ENCODE measurements around the gene ZKSCAN5. TPM values are rescaled to one million over a fixed set of nuclear protein-coding genes. Genes with fewer than 3 reads are reported as not detected.
"Not testable (repeated sequence)": the region's sequence is repeated elsewhere in the genome, so short reads cannot be mapped to it uniquely, and the experiment has no call there.

ZKSCAN5 gene
- total and polyA plus RNA-seq, 8 donors, result 1.4 to 4.1 (median 2.4) TPM

DNA sequence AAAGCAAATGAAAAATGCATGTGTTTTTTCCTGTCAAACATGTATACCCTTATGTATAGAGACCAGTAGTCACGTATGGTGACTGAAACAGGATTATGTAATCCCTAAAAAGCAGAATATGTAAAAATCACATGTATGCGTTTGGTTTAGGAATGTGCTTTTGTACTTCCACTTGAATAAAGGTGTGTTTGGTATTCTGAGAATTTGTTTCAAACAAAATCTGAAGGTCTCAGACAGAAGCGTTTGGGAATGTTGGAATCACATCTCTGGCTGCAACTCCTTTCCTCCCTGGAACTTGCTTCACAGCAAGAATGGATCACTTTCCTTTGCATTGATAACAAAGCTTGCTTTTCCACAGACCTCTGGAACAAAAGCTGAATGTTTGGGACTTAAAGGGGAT is 71.8 kb downstream of the ZKSCAN5 start:
- WGBS, 2 donors, result 68 to 82% methylated on average over 3 of the region's 3 CpGs
- DNase-seq (no peak), FAIRE-seq (no peak), ATAC-seq (no peak)
- Histone ChIP-seq H3K4me1 (no peaks in the 10 kb centered on the region), H3K4me3 (no peak overlapping the region), H3K9me3 (no peaks in the 10 kb centered on the region), H3K36me3 (peaks cover 0 to 24% (median 8%) of the 10 kb centered on the region in 3 donors), H3K27ac (no peak overlapping the region), H3K27me3 (no peaks in the 10 kb centered on the region)
- intact Hi-C loops (cut with DNase I), result no loop called here
- TF ChIP-seq, protein P1, sequence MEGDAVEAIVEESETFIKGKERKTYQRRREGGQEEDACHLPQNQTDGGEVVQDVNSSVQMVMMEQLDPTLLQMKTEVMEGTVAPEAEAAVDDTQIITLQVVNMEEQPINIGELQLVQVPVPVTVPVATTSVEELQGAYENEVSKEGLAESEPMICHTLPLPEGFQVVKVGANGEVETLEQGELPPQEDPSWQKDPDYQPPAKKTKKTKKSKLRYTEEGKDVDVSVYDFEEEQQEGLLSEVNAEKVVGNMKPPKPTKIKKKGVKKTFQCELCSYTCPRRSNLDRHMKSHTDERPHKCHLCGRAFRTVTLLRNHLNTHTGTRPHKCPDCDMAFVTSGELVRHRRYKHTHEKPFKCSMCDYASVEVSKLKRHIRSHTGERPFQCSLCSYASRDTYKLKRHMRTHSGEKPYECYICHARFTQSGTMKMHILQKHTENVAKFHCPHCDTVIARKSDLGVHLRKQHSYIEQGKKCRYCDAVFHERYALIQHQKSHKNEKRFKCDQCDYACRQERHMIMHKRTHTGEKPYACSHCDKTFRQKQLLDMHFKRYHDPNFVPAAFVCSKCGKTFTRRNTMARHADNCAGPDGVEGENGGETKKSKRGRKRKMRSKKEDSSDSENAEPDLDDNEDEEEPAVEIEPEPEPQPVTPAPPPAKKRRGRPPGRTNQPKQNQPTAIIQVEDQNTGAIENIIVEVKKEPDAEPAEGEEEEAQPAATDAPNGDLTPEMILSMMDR (IDR thresholded peaks at IDR 0.05), result no peak

- TF ChIP-seq, protein P1 (IDR thresholded peaks at IDR 0.05), result no peak
- no peaks in the 10 kb centered on the region for H3K9me3 ChIP-seq
- WGBS, 2 donors, result 28 to 31% methylated on average over 10 of the region's 10 CpGs
- peak overlapping the region in 3 of 4 donors; percentile 34 to 61 (median 50) for H3K4me3 ChIP-seq
- no peak overlapping the region for H3K27ac ChIP-seq
- no peaks in the 10 kb centered on the region for H3K27me3 ChIP-seq
- intact Hi-C loops (cut with DNase I), result no loop called here
- DNase-seq (no peak), FAIRE-seq (no peak), ATAC-seq (no peak)
- no peaks in the 10 kb centered on the region for H3K4me1 ChIP-seq
- H3K36me3 ChIP-seq, result no peaks in the 10 kb centered on the region
Observed at GRCh38 chr7:99579281-99579955, 75.0 kb downstream of the ZKSCAN5 start.

DNA sequence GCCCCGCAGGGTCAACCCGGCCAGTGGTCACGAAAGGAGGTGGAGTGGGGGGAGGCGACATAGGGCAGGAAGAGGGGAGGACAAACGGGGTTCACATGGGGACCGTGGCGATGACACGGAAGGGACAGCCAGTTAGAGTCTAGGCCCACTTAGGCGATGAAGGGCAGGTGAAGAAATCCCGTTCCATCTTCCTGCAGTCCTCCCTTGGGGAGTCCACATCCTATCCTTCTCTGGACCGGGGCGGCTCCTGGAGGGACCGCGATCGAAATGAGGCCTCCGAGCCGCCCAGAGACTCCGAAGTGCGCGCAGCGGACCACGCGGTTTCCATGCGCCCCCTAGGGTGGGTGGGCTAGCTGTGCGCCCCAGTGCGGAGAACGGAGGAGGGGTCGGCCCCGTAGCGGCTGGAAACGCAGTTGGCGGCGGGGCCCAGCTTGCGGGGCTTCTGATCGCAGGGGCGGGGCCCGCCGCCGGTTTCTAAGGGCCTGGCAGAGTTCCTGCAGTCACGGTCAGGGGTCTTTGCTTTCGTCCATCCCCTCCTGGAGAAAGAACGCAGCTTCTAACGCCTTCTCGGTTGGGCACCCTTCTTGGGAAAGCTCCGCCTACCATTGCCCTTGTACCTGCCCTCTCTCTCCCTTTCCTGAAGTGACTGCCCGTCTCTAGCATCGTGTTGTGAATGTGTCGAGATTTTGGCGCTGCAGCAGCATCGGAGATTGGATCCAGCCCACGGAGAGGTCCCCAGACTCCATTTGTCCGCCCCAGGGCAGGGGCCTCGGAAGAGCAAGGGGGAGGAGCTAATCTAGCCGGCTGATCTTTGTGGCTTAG is 75.7 kb downstream of the ZKSCAN5 start:
- Histone ChIP-seq H3K4me3 (peak overlapping the region; percentile 34 to 61 (median 52)), H3K9me3 (no peaks in the 10 kb centered on the region), H3K27me3 (no peaks in the 10 kb centered on the region), H3K36me3 (no peaks in the 10 kb centered on the region), H3K4me1 (no peaks in the 10 kb centered on the region), H3K27ac (no peak overlapping the region)
- TF ChIP-seq, protein P1 (IDR thresholded peaks at IDR 0.05), result no peak
- no peak for FAIRE-seq
- WGBS, 2 donors, result 0 to 3% methylated on average over 54 of the region's 54 CpGs
- intact Hi-C loops (cut with DNase I), result no loop called here
- ATAC-seq, result peak; percentile 79 to 88 (median 82)
- DNase-seq, result peak in 5 of 6 donors; percentile 21 to 67 (median 37)

- DNase-seq; H3K27me3 ChIP-seq; H3K9me3 ChIP-seq; intact Hi-C loops (cut with DNase I); FAIRE-seq; H3K27ac ChIP-seq; ATAC-seq; H3K4me1 ChIP-seq; H3K36me3 ChIP-seq: not testable (repeated sequence)
- WGBS, 2 donors, result 50 to 57% methylated on average over 4 of the region's 4 CpGs
- peak overlapping the region in 2 of 4 donors; percentile 50 to 61 for H3K4me3 ChIP-seq
Observed at GRCh38 chr7:99580778-99581332, 76.4 kb downstream of the ZKSCAN5 start.

Other genes starting within 250 kb of the ZKSCAN5 start
- gene MYH16, start 231.8 kb upstream of the ZKSCAN5 start, total RNA-seq, result under 1 TPM in 1 of 6 donors, not detected in 5; 0.09 TPM
- gene MYH16, start 231.8 kb upstream of the ZKSCAN5 start, polyA plus RNA-seq, result under 1 TPM in 1 of 2 donors, not detected in 1; 0.02 TPM
- gene ARPC1A, start 178.8 kb upstream of the ZKSCAN5 start, total RNA-seq, result 10 to 100 TPM; 32.8 to 80.5 (median 54.7) TPM
- gene ARPC1A, start 178.8 kb upstream of the ZKSCAN5 start, polyA plus RNA-seq, result 10 to 100 TPM; 65.2 to 90.9 TPM
- 10 to 100 TPM; 14.4 to 70.4 (median 29.6) TPM for gene ARPC1B, start 129.9 kb upstream of the ZKSCAN5 start, total RNA-seq
- gene ARPC1B, start 129.9 kb upstream of the ZKSCAN5 start, polyA plus RNA-seq, result 10 to 100 TPM; 50.3 to 59.6 TPM
- gene PDAP1, start 96.1 kb upstream of the ZKSCAN5 start, total RNA-seq, result 10 to 100 TPM; 27.8 to 53.7 (median 38.2) TPM
- gene PDAP1, start 96.1 kb upstream of the ZKSCAN5 start, polyA plus RNA-seq, result 10 to 100 TPM; 46.7 to 84.6 TPM
- gene BUD31, start 95.7 kb upstream of the ZKSCAN5 start, total RNA-seq, result 10 to 100 TPM; 26.8 to 44.7 (median 28.9) TPM
- 10 to 100 TPM; 65.7 to 71.7 TPM for gene BUD31, start 95.7 kb upstream of the ZKSCAN5 start, polyA plus RNA-seq
- gene PTCD1, start 65.9 kb upstream of the ZKSCAN5 start, total RNA-seq, result 1 to 10 TPM; 1.4 to 3.6 (median 2.3) TPM
- gene PTCD1, start 65.9 kb upstream of the ZKSCAN5 start, polyA plus RNA-seq, result 1 to 10 TPM; 3.9 to 4.0 TPM
- 10 to 100 TPM; 15.2 to 26.2 (median 21.5) TPM for gene CPSF4, start 65.7 kb upstream of the ZKSCAN5 start, total RNA-seq
- gene CPSF4, start 65.7 kb upstream of the ZKSCAN5 start, polyA plus RNA-seq, result 10 to 100 TPM; 29.2 to 42.5 TPM
- 100 to 1,000 TPM in 1 of 6 donors, 10 to 100 TPM in 5; 50.8 to 102 (median 83.4) TPM for gene ATP5MF, start 38.5 kb upstream of the ZKSCAN5 start, total RNA-seq
- gene ATP5MF, start 38.5 kb upstream of the ZKSCAN5 start, polyA plus RNA-seq, result 100 to 1,000 TPM; 412 to 428 TPM
- gene ZNF789, start 31.8 kb upstream of the ZKSCAN5 start, total RNA-seq, result 1 to 10 TPM; 3.6 to 7.8 (median 4.3) TPM
- gene ZNF789, start 31.8 kb upstream of the ZKSCAN5 start, polyA plus RNA-seq, result 10 to 100 TPM; 12.9 to 21.9 TPM
- gene ZNF394, start 4.4 kb upstream of the ZKSCAN5 start, total RNA-seq, result 10 to 100 TPM; 10.3 to 16.8 (median 13.2) TPM
- 10 to 100 TPM; 15.6 to 15.9 TPM for gene ZNF394, start 4.4 kb upstream of the ZKSCAN5 start, polyA plus RNA-seq
- gene FAM200A, start 47.5 kb downstream of the ZKSCAN5 start, total RNA-seq, result 1 to 10 TPM; 1.7 to 4.1 (median 2.3) TPM
- gene FAM200A, start 47.5 kb downstream of the ZKSCAN5 start, polyA plus RNA-seq, result 1 to 10 TPM; 2.3 to 4.3 TPM
- gene ZNF655, start 54.0 kb downstream of the ZKSCAN5 start, total RNA-seq, result 10 to 100 TPM; 23.2 to 41.8 (median 29.7) TPM
- 10 to 100 TPM; 42.8 to 45.2 TPM for gene ZNF655, start 54.0 kb downstream of the ZKSCAN5 start, polyA plus RNA-seq
- gene TMEM225B, start 93.6 kb downstream of the ZKSCAN5 start, total RNA-seq, result 1 to 10 TPM in 1 of 6 donors, under 1 TPM in 5; 0.16 to 1.1 (median 0.48) TPM
- 1 to 10 TPM; 1.2 to 1.5 TPM for gene TMEM225B, start 93.6 kb downstream of the ZKSCAN5 start, polyA plus RNA-seq
- 10 to 100 TPM in 1 of 6 donors, 1 to 10 TPM in 5; 7.4 to 12.8 (median 8.2) TPM for gene ZSCAN25, start 112.3 kb downstream of the ZKSCAN5 start, total RNA-seq
- 1 to 10 TPM; 4.7 to 5.8 TPM for gene ZSCAN25, start 112.3 kb downstream of the ZKSCAN5 start, polyA plus RNA-seq
- 100 to 1,000 TPM in 1 of 6 donors, 10 to 100 TPM in 4, 1 to 10 TPM in 1; 10.0 to 129 (median 28.1) TPM for gene CYP3A5, start 175.3 kb downstream of the ZKSCAN5 start, total RNA-seq
- gene CYP3A5, start 175.3 kb downstream of the ZKSCAN5 start, polyA plus RNA-seq, result 100 to 1,000 TPM; 108 to 219 TPM
- gene CYP3A7, start 230.5 kb downstream of the ZKSCAN5 start, total RNA-seq, result 1 to 10 TPM in 1 of 6 donors, under 1 TPM in 4, not detected in 1; 0.19 to 1.3 (median 0.25) TPM
- gene CYP3A7, start 230.5 kb downstream of the ZKSCAN5 start, polyA plus RNA-seq, result under 1 TPM; 0.11 to 0.23 TPM

All from pancreas (tissue), 10 donors.